Measurements from ENCODE around the gene POU6F1.

DNA sequence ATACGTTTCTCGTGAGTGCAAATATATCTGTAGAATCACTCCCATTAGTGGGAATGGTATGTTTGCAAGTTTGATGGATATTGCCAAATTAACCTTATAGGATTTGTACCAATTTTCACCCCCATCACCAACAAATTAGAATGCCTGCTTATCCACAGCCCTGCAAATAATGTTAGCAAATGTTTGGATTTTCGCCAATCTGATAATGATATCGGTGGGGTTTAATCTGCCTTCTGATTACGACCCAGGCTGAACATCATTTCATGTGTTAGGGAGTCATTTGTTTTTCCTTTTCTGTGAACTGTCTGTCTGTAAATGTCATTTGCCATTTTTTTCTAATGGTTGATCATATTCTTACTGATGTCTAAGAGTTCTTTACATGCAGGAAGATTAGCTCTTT lies 16.7 kb upstream of the POU6F1 start:
- no peak for TF ChIP-seq EZH2 (optimal IDR thresholded peaks at IDR 0.05; ENCODE audit: low read depth, low read length)
- TF ChIP-seq, protein P1, sequence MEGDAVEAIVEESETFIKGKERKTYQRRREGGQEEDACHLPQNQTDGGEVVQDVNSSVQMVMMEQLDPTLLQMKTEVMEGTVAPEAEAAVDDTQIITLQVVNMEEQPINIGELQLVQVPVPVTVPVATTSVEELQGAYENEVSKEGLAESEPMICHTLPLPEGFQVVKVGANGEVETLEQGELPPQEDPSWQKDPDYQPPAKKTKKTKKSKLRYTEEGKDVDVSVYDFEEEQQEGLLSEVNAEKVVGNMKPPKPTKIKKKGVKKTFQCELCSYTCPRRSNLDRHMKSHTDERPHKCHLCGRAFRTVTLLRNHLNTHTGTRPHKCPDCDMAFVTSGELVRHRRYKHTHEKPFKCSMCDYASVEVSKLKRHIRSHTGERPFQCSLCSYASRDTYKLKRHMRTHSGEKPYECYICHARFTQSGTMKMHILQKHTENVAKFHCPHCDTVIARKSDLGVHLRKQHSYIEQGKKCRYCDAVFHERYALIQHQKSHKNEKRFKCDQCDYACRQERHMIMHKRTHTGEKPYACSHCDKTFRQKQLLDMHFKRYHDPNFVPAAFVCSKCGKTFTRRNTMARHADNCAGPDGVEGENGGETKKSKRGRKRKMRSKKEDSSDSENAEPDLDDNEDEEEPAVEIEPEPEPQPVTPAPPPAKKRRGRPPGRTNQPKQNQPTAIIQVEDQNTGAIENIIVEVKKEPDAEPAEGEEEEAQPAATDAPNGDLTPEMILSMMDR (IDR thresholded peaks at IDR 0.05; ENCODE audit: low read length), result no peak

All from MM.1S (cell line).